HepG2 (cell line): ENCODE measurements around the gene TNFRSF6B. TPM values are rescaled to one million over a fixed set of nuclear protein-coding genes. Genes with fewer than 3 reads are reported as not detected.
A peak's percentile ranks its signal among the peaks of the same experiment; 100 is the strongest.

ENCODE experiments used
- ATAC-seq: fragments of 200-7000 bp; cut with Tn5 transposase; 3 replicates; pipeline ENCODE4 v1.9.1; 2020; ENCODE audit warnings: mild to moderate bottlenecking, moderate library complexity
- BruUV-seq: library from RNA; stranded (reverse); fragments of 400-500 nt; replicated peaks from 2 replicates; lab custom pipeline; 2021; lab: Mats Ljungman, UMichigan
- CTCF ChIA-PET: fragments of 300-600 bp; formaldehyde crosslinking; extraction: SDS; loops from one replicate; lab custom pipeline; 2021; ENCODE audit warnings: low total read pairs, inconsistent platforms, low intra/inter-chr PET ratio; lab: Yijun Ruan, JAX
- POLR2A ChIA-PET: fragments of 350-600 bp; sonication (Branson Sonifier 250); formaldehyde crosslinking; loops from one replicate; lab custom pipeline; 2020; ENCODE audit warnings: antibody characterized with exemption, inconsistent platforms; lab: Yijun Ruan, JAX
- DNase-seq: peaks from one replicate; pipeline ENCODE4 v3.0.0-alpha.2; 2015; ENCODE audit warnings: low spot score
- FAIRE-seq: peaks from 3 replicates; lab custom pipeline; 2011; peaks lifted over from hg19 to GRCh38; lab: Jason Lieb, UNC
- H2AFZ ChIP-seq: one replicate; pipeline ENCODE4 v1.6.1; 2011; ENCODE audit warnings: low read length, inconsistent platforms
- H3K27ac ChIP-seq: fragments of 300-600 bp; 3 replicates; pipeline ENCODE4 v1.8.0; 2011; ENCODE audit warnings: mixed run types, mild to moderate bottlenecking, mixed read lengths, low read length, inconsistent platforms; ENCODE audit not compliant: insufficient read depth; ENCODE audit errors: extremely low read length
- H3K27me3 ChIP-seq, 2 experiments: fragments of 200-600 bp in 1 of 2; 2 replicates in 1 of 2; 3 replicates in 1 of 2; pipeline versions ENCODE4 v1.6.0 to v1.8.0; 2011; ENCODE audit warnings: low read length in 2 of 2, mild to moderate bottlenecking in 2 of 2, moderate library complexity in 2 of 2, inconsistent platforms in 1 of 2; ENCODE audit not compliant: insufficient read depth in 2 of 2, control insufficient read depth in 1 of 2
- H3K36me3 ChIP-seq, 2 experiments: fragments of 200-600 bp in 1 of 2; replicated peaks in 1 of 2; 2 replicates in 1 of 2; 3 replicates in 1 of 2; pipeline versions ENCODE4 v1.5.1 to v1.8.0; 2011; ENCODE audit warnings: low read length in 2 of 2, inconsistent platforms in 1 of 2; ENCODE audit not compliant: insufficient read depth in 2 of 2, control insufficient read depth in 1 of 2
- H3K4me1 ChIP-seq: 2 replicates; pipeline ENCODE4 v1.5.1; 2012; ENCODE audit warnings: low read length, inconsistent platforms; ENCODE audit not compliant: insufficient read depth
- H3K4me2 ChIP-seq: 2 replicates; pipeline ENCODE4 v1.6.0; 2011; ENCODE audit warnings: low read depth, low read length, inconsistent platforms
- H3K4me3 ChIP-seq, 3 experiments: fragments of 200-600 bp in 1 of 3; sonication (generic), shearing (Covaris generic) in 1 of 3; replicated peaks in 1 of 3; 2 replicates each; pipeline ENCODE4 v1.5.1; 2011 to 2016; ENCODE audit warnings: low read length in 3 of 3, inconsistent platforms in 2 of 3, low read depth in 2 of 3, mild to moderate bottlenecking in 2 of 3, control low read depth in 1 of 3, mixed read lengths in 1 of 3; ENCODE audit not compliant: insufficient read depth in 1 of 3
- H3K79me2 ChIP-seq: one replicate; pipeline ENCODE4 v1.6.1; 2011; ENCODE audit warnings: low read length, inconsistent platforms; ENCODE audit not compliant: insufficient read depth
- H3K9ac ChIP-seq: 2 replicates; pipeline ENCODE4 v1.6.0; 2011; ENCODE audit warnings: mild to moderate bottlenecking, low read depth, low read length, inconsistent platforms; ENCODE audit not compliant: insufficient read depth
- H3K9me3 ChIP-seq: 2 replicates; pipeline ENCODE4 v1.5.1; 2012; ENCODE audit warnings: mild to moderate bottlenecking, low read length
- H4K20me1 ChIP-seq: 2 replicates; pipeline ENCODE4 v1.6.0; 2011; ENCODE audit warnings: inconsistent platforms, mild to moderate bottlenecking, low read length, moderate library complexity; ENCODE audit not compliant: insufficient read depth
- AGO2 ChIP-seq: fragments of 200-400 bp; formaldehyde crosslinking; optimal IDR thresholded peaks from 2 replicates; pipeline ENCODE3; 2017; ENCODE audit warnings: mild to moderate bottlenecking, low read depth, low read length, moderate library complexity
- JARID2 ChIP-seq: sonication (generic); formaldehyde crosslinking; IDR thresholded peaks from 2 replicates; pipeline ENCODE4 v1.8.1; 2023; ENCODE audit warnings: missing genetic modification reagents, inconsistent platforms; ENCODE audit not compliant: insufficient replicate concordance
- NFIB ChIP-seq: sonication (generic); formaldehyde crosslinking; IDR thresholded peaks from 2 replicates; pipeline ENCODE4 v1.9.0; 2021; ENCODE audit warnings: missing genetic modification reagents, mild to moderate bottlenecking, borderline replicate concordance
- POLR2A ChIP-seq, 2 experiments: IDR thresholded peaks; 2 replicates each; pipeline ENCODE4 v1.6.1; 2011; ENCODE audit warnings: low read depth in 2 of 2, low read length in 2 of 2, mild to moderate bottlenecking in 1 of 2, moderate library complexity in 1 of 2; ENCODE audit not compliant: insufficient read depth in 1 of 2
- RBFOX2 ChIP-seq: fragments of 200-400 bp; formaldehyde crosslinking; IDR thresholded peaks from 2 replicates; pipeline ENCODE4 v1.6.1; 2017; ENCODE audit warnings: low read depth, mild to moderate bottlenecking, low read length
- ZBTB34 ChIP-seq: sonication (generic); formaldehyde crosslinking; IDR thresholded peaks from 2 replicates; pipeline ENCODE4 v1.8.0; 2022; ENCODE audit warnings: mild to moderate bottlenecking, missing genetic modification reagents
- ZNF460 ChIP-seq: sonication (generic); formaldehyde crosslinking; IDR thresholded peaks from 2 replicates; pipeline ENCODE4 v1.5.1; 2020; ENCODE audit warnings: missing genetic modification reagents, mild to moderate bottlenecking, borderline replicate concordance
- WGBS: methylation state at CpG from one replicate; pipeline ENCODE4 v1.1.6; 2017; ENCODE audit warnings: low lambda C conversion rate; 5-methylcytosine and 5-hydroxymethylcytosine counted together
- in situ Hi-C: cut with HindIII; loops from 2 replicates; pipeline ENCODE4 v1.10.0; 2017; ENCODE audit warnings: low pct_unique_long_range_greater_than_20kb; ENCODE audit not compliant: extremely low pct_ligation_motif_present
- intact Hi-C: fragments of 100-400 bp; cut with micrococcal nuclease; formaldehyde crosslinking; loops from one replicate; pipeline ENCODE4 v1.10.0; 2022; ENCODE audit not compliant: unreplicated experiment
- polyA plus RNA-seq, 8 experiments: library from polyadenylated mRNA; depleted of rRNA in 3 of 8; stranded (reverse) in 7 of 8; unstranded in 1 of 8; fragments of >200 nt; fragmentation: Illumina TruSeq in 4 of 8; extraction: Trizol in 4 of 8; gene quantifications; 2 replicates each; pipeline versions ENCODE4 v1.2.1 to v1.2.3, GENCODE V29; 2011 to 2016; ENCODE audit warnings: low read depth in 4 of 8, missing spikeins in 1 of 8, mixed read lengths in 1 of 8; ENCODE audit not compliant: insufficient read depth in 1 of 8
- total RNA-seq, 5 experiments: library from RNA; depleted of rRNA; stranded (reverse); fragments of >200 nt; fragmentation: Illumina TruSeq; extraction: Trizol; gene quantifications; 2 replicates each; pipeline ENCODE4 v1.2.3, GENCODE V29; 2016; ENCODE audit warnings: low read depth in 1 of 5
- TF ChIP-seq, protein P1 (sequence below): sonication (generic); formaldehyde crosslinking; IDR thresholded peaks from 2 replicates; pipeline ENCODE4 v1.4.0; 2020; ENCODE audit warnings: missing genetic modification reagents

The TNFRSF6B gene
- total and polyA plus RNA-seq, 2 of the 13 experiments (the other 11 are each of a cell fraction or from before 2014, with no cell fraction given): 0.24 TPM; not detected in 1

DNA sequence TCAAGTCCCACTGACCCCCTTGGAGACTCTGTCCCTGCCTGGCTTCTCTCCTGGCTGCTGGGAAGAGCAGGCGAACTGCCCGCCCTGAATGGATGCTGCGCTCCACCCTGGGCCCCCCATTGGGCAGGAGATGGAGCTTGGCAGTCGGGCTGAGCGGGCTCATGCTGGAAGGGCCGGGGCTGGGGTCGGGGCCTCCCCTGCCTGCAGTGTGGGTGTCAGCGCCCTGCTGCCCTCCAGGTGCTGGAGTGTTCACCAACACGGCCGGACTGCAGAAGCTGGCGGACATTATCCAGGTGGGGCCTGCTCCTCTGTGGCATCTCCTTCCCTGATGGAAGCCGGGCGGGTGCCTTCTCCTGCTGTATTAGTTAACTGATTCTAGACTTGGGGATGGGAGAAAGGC, 16.0 kb upstream of the TNFRSF6B start:
- FAIRE-seq: no peak
- Histone ChIP-seq H3K4me1 (peaks cover 10% of the 10 kb centered on the region), H3K27ac (no peak overlapping the region), H3K9ac (no peak overlapping the region), H3K4me3 (no peak overlapping the region), H3K79me2 (no peaks in the 10 kb centered on the region), H4K20me1 (no peaks in the 10 kb centered on the region), H2AFZ (no peak overlapping the region), H3K36me3 (peaks cover 16 to 19% of the 10 kb centered on the region in 2 experiments; a peak in 4 of 5 replicates), H3K9me3 (no peaks in the 10 kb centered on the region), H3K27me3 (no peaks in the 10 kb centered on the region), H3K4me2 (no peak overlapping the region)
- intact Hi-C loops: no loop called here
- ChIA-PET CTCF (no interaction called here), POLR2A (no interaction called here)
- no peak for ATAC-seq
- DNase-seq: no peak
- in situ Hi-C loops: no loop called here
- TF ChIP-seq RBFOX2: 0 out of 2 replicates have a peak, but pooled peaks have one; percentile 21
- TF ChIP-seq ZBTB34 (CRISPR knock-in tag): no peak
- BruUV-seq: no TSS peak
- 97% methylated on average over 13 of the region's 13 CpGs for WGBS

- DNase-seq (no peak), ATAC-seq (no peak), FAIRE-seq (no peak)
- H3K9me3 ChIP-seq: no peaks in the 10 kb centered on the region
- no peak overlapping the region for H2AFZ ChIP-seq
- H3K27ac ChIP-seq: no peak overlapping the region
- H3K4me2 ChIP-seq: no peak overlapping the region
- peaks cover 12 to 13% of the 10 kb centered on the region in 2 experiments; a peak in 4 of 5 replicates for H3K36me3 ChIP-seq
- no peaks in the 10 kb centered on the region for H4K20me1 ChIP-seq
- no TSS peak for BruUV-seq
- H3K27me3 ChIP-seq: no peaks in the 10 kb centered on the region
- in situ Hi-C loops (no loop called here), intact Hi-C loops (no loop called here)
- POLR2A ChIA-PET: no interaction called here
- no peak overlapping the region for H3K4me3 ChIP-seq
- WGBS: 95% methylated on average over 21 of the region's 23 CpGs
- no peaks in the 10 kb centered on the region for H3K79me2 ChIP-seq
- no peak overlapping the region for H3K9ac ChIP-seq
- CTCF ChIA-PET: no interaction called here
- peaks cover 10% of the 10 kb centered on the region for H3K4me1 ChIP-seq
- TF ChIP-seq JARID2: no peak
- no peak for TF ChIP-seq ZNF460 (CRISPR knock-in tag)
- peak; percentile 77 for TF ChIP-seq AGO2
- peak in 1 of 2 experiments; percentile 25; a peak in 1 of 4 replicates for TF ChIP-seq POLR2A (IDR thresholded peaks at IDR 0.05; ENCODE audit: insufficient read depth in 1 of 2, low read depth in 2 of 2, low read length in 2 of 2)
- TF ChIP-seq, protein P1, sequence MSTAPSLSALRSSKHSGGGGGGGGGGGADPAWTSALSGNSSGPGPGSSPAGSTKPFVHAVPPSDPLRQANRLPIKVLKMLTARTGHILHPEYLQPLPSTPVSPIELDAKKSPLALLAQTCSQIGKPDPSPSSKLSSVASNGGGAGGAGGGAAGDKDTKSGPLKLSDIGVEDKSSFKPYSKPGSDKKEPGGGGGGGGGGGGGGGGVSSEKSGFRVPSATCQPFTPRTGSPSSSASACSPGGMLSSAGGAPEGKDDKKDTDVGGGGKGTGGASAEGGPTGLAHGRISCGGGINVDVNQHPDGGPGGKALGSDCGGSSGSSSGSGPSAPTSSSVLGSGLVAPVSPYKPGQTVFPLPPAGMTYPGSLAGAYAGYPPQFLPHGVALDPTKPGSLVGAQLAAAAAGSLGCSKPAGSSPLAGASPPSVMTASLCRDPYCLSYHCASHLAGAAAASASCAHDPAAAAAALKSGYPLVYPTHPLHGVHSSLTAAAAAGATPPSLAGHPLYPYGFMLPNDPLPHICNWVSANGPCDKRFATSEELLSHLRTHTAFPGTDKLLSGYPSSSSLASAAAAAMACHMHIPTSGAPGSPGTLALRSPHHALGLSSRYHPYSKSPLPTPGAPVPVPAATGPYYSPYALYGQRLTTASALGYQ (CRISPR knock-in tag): no peak
- TF ChIP-seq NFIB (CRISPR knock-in tag): no peak
Measured at GRCh38 chr20:63680857-63681608, 15.4 kb upstream of the TNFRSF6B start.
